ENCODE measurements around the gene CDS2. TPM values are rescaled to one million over a fixed set of nuclear protein-coding genes. Genes with fewer than 3 reads are reported as not detected.

The CDS2 gene
- total RNA-seq, 1 experiment from 2014 or later = 17.1 TPM

- Histone ChIP-seq H2AFZ (ENCODE audit: low read length) (peak overlapping the region; percentile 27; the same call in 1 of the 2 replicates), H4K20me1 (ENCODE audit: low read length) (no peaks in the 10 kb centered on the region), H3K9ac (ENCODE audit: low read length) (peak overlapping the region; percentile 68), H3K79me2 (ENCODE audit: low read length) (peaks cover 84% of the 10 kb centered on the region), H3K4me3 (ENCODE audit: low read length) (peak overlapping the region; percentile 25; the same call in 1 of the 2 replicates), H3K4me2 (ENCODE audit: low read length) (peak overlapping the region; percentile 68), H3K9me2 (replicated peaks; ENCODE audit: low read length) (no peaks in the 10 kb centered on the region), H3K9me3 (ENCODE audit: low read length) (no peaks in the 10 kb centered on the region), H3K27me3 (ENCODE audit: low read length) (no peaks in the 10 kb centered on the region), H3K4me1 (ENCODE audit: insufficient read depth, low read length) (peaks cover 56% of the 10 kb centered on the region), H3K36me3 (ENCODE audit: low read depth, low read length) (no peaks in the 10 kb centered on the region), H3K27ac (ENCODE audit: low read length) (peak overlapping the region; percentile 93), H3F3A (ENCODE audit: low read length, unreplicated experiment) (no peaks in the 10 kb centered on the region)
- intact Hi-C loops (cut with micrococcal nuclease) = loop anchor here (2.0 kb wide), 1 partner anchor 39 kb away; no protein-coding TSS in a partner anchor
- no peak for TF ChIP-seq EZH2phosphoT487 (IDR thresholded peaks at IDR 0.05; ENCODE audit: borderline replicate concordance, low read length)
- TF ChIP-seq EZH2 (IDR thresholded peaks at IDR 0.05; ENCODE audit: low read length, unreplicated experiment) = no peak
- TF ChIP-seq CTCF (conservative IDR thresholded peaks at IDR 0.05; ENCODE audit: low read depth, low read length) = no peak
- DNase-seq (peak; percentile 96), ATAC-seq (peak; percentile 90)
- BruUV-seq (replicated peaks) = no TSS peak
- ChIA-PET POLR2A (ENCODE audit: unreplicated experiment) (interaction anchor here (1.2 kb wide), 1 partner anchor 27 kb away, joined by 13 read pairs; the partner anchor contains the start of gene CDS2), CTCF (interaction anchor here (1.1 to 1.5 kb wide), 2 partner anchors 27 to 38 kb away, joined by 4 to 23 read pairs; partner anchors contain the start of gene CDS2)
These were observed 27.1 kb downstream of the CDS2 start for GRCh38 chr20:5153612-5154542.

GRCh38 chr20:5154543-5154925 is 27.7 kb downstream of the CDS2 start:
- Histone ChIP-seq H3F3A (ENCODE audit: low read length, unreplicated experiment) (no peaks in the 10 kb centered on the region), H3K9me3 (ENCODE audit: low read length) (no peaks in the 10 kb centered on the region), H3K4me1 (ENCODE audit: insufficient read depth, low read length) (peaks cover 56% of the 10 kb centered on the region), H3K4me2 (ENCODE audit: low read length) (peak overlapping the region; percentile 56), H3K4me3 (ENCODE audit: low read length) (no peak overlapping the region), H3K27me3 (ENCODE audit: low read length) (no peaks in the 10 kb centered on the region), H4K20me1 (ENCODE audit: low read length) (no peaks in the 10 kb centered on the region), H3K9ac (ENCODE audit: low read length) (peak overlapping the region; percentile 68), H3K27ac (ENCODE audit: low read length) (peak overlapping the region; percentile 93), H3K36me3 (ENCODE audit: low read depth, low read length) (no peaks in the 10 kb centered on the region), H2AFZ (ENCODE audit: low read length) (no peak overlapping the region; the same call in 1 of the 2 replicates), H3K79me2 (ENCODE audit: low read length) (peaks cover 79% of the 10 kb centered on the region), H3K9me2 (replicated peaks; ENCODE audit: low read length) (no peaks in the 10 kb centered on the region)
- no peak for DNase-seq
- TF ChIP-seq CTCF (conservative IDR thresholded peaks at IDR 0.05; ENCODE audit: low read depth, low read length) (no peak), EZH2phosphoT487 (IDR thresholded peaks at IDR 0.05; ENCODE audit: borderline replicate concordance, low read length) (no peak), EZH2 (IDR thresholded peaks at IDR 0.05; ENCODE audit: low read length, unreplicated experiment) (no peak)
- BruUV-seq (replicated peaks) = no TSS peak
- ChIA-PET POLR2A (ENCODE audit: unreplicated experiment) (no interaction called here), CTCF (interaction anchor here (1.1 to 1.5 kb wide), 2 partner anchors 28 to 37 kb away, joined by 4 to 23 read pairs; partner anchors contain the start of gene CDS2)
- ATAC-seq = no peak
- intact Hi-C loops (cut with micrococcal nuclease) = loop anchor here (2.0 kb wide), 1 partner anchor 38 kb away; no protein-coding TSS in a partner anchor
